DND-41 (cell line): ENCODE measurements around the gene SLC12A4.
"Not testable (repeated sequence)": the region's sequence is repeated elsewhere in the genome, so short reads cannot be mapped to it uniquely, and the experiment has no call there.

ENCODE experiments used
- ATAC-seq: fragments of 200-7000 bp; cut with Tn5 transposase; 3 replicates; pipeline ENCODE4 v1.9.1; 2021; ENCODE audit warnings: low read depth; ENCODE audit not compliant: insufficient read depth
- DNase-seq: peaks from one replicate; pipeline ENCODE4 v3.0.0-alpha.2; 2020
- H2AFZ ChIP-seq: 2 replicates; pipeline ENCODE4 v1.6.0; 2012; ENCODE audit warnings: low read depth, low read length
- H3K27ac ChIP-seq: 2 replicates; pipeline ENCODE4 v1.5.1; 2012; ENCODE audit warnings: low read length, inconsistent platforms
- H3K27me3 ChIP-seq: fragments of 200-600 bp; sonication (generic); 2 replicates; pipeline ENCODE4 v1.6.0; 2012; ENCODE audit warnings: low read length, mild to moderate bottlenecking, inconsistent platforms; ENCODE audit not compliant: insufficient read depth, poor library complexity
- H3K36me3 ChIP-seq: 2 replicates; pipeline ENCODE4 v1.5.1; 2012; ENCODE audit warnings: low read length, inconsistent platforms; ENCODE audit not compliant: insufficient read depth
- H3K4me1 ChIP-seq: 2 replicates; pipeline ENCODE4 v1.5.1; 2012; ENCODE audit warnings: mild to moderate bottlenecking, low read length; ENCODE audit not compliant: insufficient read depth
- H3K4me2 ChIP-seq: 2 replicates; pipeline ENCODE4 v1.6.0; 2012; ENCODE audit warnings: mild to moderate bottlenecking, moderate library complexity, low read length, inconsistent platforms; ENCODE audit not compliant: insufficient read depth
- H3K4me3 ChIP-seq, 2 experiments: fragments of 200-600 bp in 1 of 2; shearing (Covaris generic) in 1 of 2; 2 replicates each; pipeline ENCODE4 v1.5.1; 2012 to 2016; ENCODE audit warnings: inconsistent platforms in 2 of 2, low read length in 2 of 2, mild to moderate bottlenecking in 2 of 2, low read depth in 1 of 2, moderate library complexity in 1 of 2
- H3K79me2 ChIP-seq: 2 replicates; pipeline ENCODE4 v1.6.0; 2012; ENCODE audit warnings: low read length, inconsistent platforms; ENCODE audit not compliant: insufficient read depth
- H3K9ac ChIP-seq: 2 replicates; pipeline ENCODE4 v1.6.0; 2012; ENCODE audit warnings: low read depth, mild to moderate bottlenecking, inconsistent platforms, low read length, moderate library complexity
- H3K9me3 ChIP-seq: 2 replicates; pipeline ENCODE4 v1.5.1; 2012; ENCODE audit warnings: low read length, moderate library complexity, mild to moderate bottlenecking, inconsistent platforms; ENCODE audit not compliant: insufficient read depth, severe bottlenecking
- H4K20me1 ChIP-seq: 2 replicates; pipeline ENCODE4 v1.6.0; 2012; ENCODE audit warnings: low read length; ENCODE audit not compliant: insufficient read depth
- CTCF ChIP-seq: IDR thresholded peaks from 2 replicates; pipeline ENCODE4 v1.5.1; 2012; ENCODE audit warnings: borderline replicate concordance, low read length, moderate library complexity, mild to moderate bottlenecking; ENCODE audit not compliant: poor library complexity, severe bottlenecking; ENCODE audit errors: extremely low read depth
- EZH2 ChIP-seq: IDR thresholded peaks from 3 replicates; pipeline ENCODE4 v1.6.1; 2012; ENCODE audit warnings: borderline replicate concordance, low read depth, mild to moderate bottlenecking, moderate library complexity, low read length, inconsistent platforms; ENCODE audit not compliant: severe bottlenecking

SLC12A4 gene

GRCh38 chr16:67968400-67969253 is at the start of gene SLC12A4:
TSS of gene SLC12A4 (minus strand) at chr16:67968637. CDS start at chr16:67968553, 84 bp downstream.
- ATAC-seq (peak; percentile 94), DNase-seq (peak; percentile 94)
- Histone ChIP-seq H3K4me2 (peak within 1 kb of the TSS; percentile 83), H3K4me1 (peaks cover 26% of the 10 kb centered on the region), H4K20me1 (peaks cover 19% of the 10 kb centered on the region), H3K36me3 (peaks cover 6% of the 10 kb centered on the region; the same call in 1 of the 2 replicates), H2AFZ (peak within 1 kb of the TSS; percentile 82), H3K9me3 (no peaks in the 10 kb centered on the region), H3K4me3 (peak within 1 kb of the TSS; percentile 64 to 65), H3K27ac (peak within 1 kb of the TSS; percentile 69), H3K79me2 (peaks cover 13% of the 10 kb centered on the region; the same call in 1 of the 2 replicates), H3K9ac (peak within 1 kb of the TSS; percentile 81), H3K27me3 (no peaks in the 10 kb centered on the region)
- TF ChIP-seq EZH2 (no peak), CTCF (no peak)

- H4K20me1 ChIP-seq, result no peaks in the 10 kb centered on the region
- ATAC-seq, result no peak
- H3K9me3 ChIP-seq, result no peaks in the 10 kb centered on the region
- H3K4me2 ChIP-seq, result no peak within 1 kb of the TSS
- no peak for TF ChIP-seq EZH2
- TF ChIP-seq CTCF, result no peak
- H3K4me3 ChIP-seq, result no peak within 1 kb of the TSS
- no peaks in the 10 kb centered on the region for H3K79me2 ChIP-seq
- H3K9ac ChIP-seq, result no peak within 1 kb of the TSS
- H3K4me1 ChIP-seq, result no peaks in the 10 kb centered on the region
- H2AFZ ChIP-seq, result no peak within 1 kb of the TSS
- no peaks in the 10 kb centered on the region for H3K27me3 ChIP-seq
- H3K36me3 ChIP-seq, result no peaks in the 10 kb centered on the region
- no peak for DNase-seq
- no peak within 1 kb of the TSS for H3K27ac ChIP-seq
Measured at GRCh38 chr16:68015681-68016080, 47.2 kb upstream of the SLC12A4 start, which contains the start of gene DPEP2NB. TSS of gene DPEP2NB (minus strand) at chr16:68015911. CDS start at chr16:68015770, 141 bp downstream.

- TF ChIP-seq EZH2 (no peak), CTCF (no peak)
- Histone ChIP-seq H4K20me1 (no peaks in the 10 kb centered on the region), H3K4me2 (no peak overlapping the region), H3K27me3 (no peaks in the 10 kb centered on the region), H3K9me3 (no peaks in the 10 kb centered on the region), H3K36me3 (no peaks in the 10 kb centered on the region), H3K4me1 (no peaks in the 10 kb centered on the region), H2AFZ (no peak overlapping the region), H3K27ac (no peak overlapping the region), H3K4me3 (no peak overlapping the region), H3K79me2 (no peaks in the 10 kb centered on the region), H3K9ac (no peak overlapping the region)
- ATAC-seq (no peak), DNase-seq (no peak)
Measured at GRCh38 chr16:68013440-68013839, 45.0 kb upstream of the SLC12A4 start.

GRCh38 chr16:68009872-68010271 is 41.4 kb upstream of the SLC12A4 start:
- not testable (repeated sequence) for H4K20me1 ChIP-seq, DNase-seq, H3K27ac ChIP-seq, H3K79me2 ChIP-seq, ATAC-seq, H3K27me3 ChIP-seq, H3K4me3 ChIP-seq, H3K9me3 ChIP-seq, H3K4me1 ChIP-seq, H3K36me3 ChIP-seq, H3K4me2 ChIP-seq, H3K9ac ChIP-seq, H2AFZ ChIP-seq
